Stomach (tissue), 9 donors: ENCODE measurements around the gene SMPD3. TPM values are rescaled to one million over a fixed set of nuclear protein-coding genes. Genes with fewer than 3 reads are reported as not detected.

ENCODE experiments used
- DNase-seq, 2 donors: peaks; one replicate each; pipeline versions ENCODE4 v3.0.0 to v3.0.0-alpha.2; 2013 to 2019
- H3K27ac ChIP-seq, 5 donors: fragments of 200-600 bp in 4 of 5; sonication (generic) in 4 of 5; one replicate each; pipeline ENCODE4 v1.5.1; 2013 to 2019; ENCODE audit warnings: mild to moderate bottlenecking in 1 of 5, moderate library complexity in 1 of 5
- H3K27me3 ChIP-seq, 3 donors: fragments of 200-600 bp; sonication (generic); one replicate each; pipeline ENCODE4 v1.5.1; 2017 to 2019; ENCODE audit warnings: mixed run types in 1 of 3
- H3K36me3 ChIP-seq, 4 donors: fragments of 200-600 bp; sonication (generic); 1 replicate in 3 of 4; 2 replicates in 1 of 4; pipeline ENCODE4 v1.5.1; 2016 to 2019
- H3K4me1 ChIP-seq, 4 donors: fragments of 200-600 bp; sonication (generic); one replicate each; pipeline ENCODE4 v1.5.1; 2016 to 2019
- H3K4me3 ChIP-seq, 4 donors: fragments of 200-600 bp; sonication (generic) in 3 of 4; one replicate each; pipeline ENCODE4 v1.5.1; 2016 to 2019; ENCODE audit warnings: mild to moderate bottlenecking in 1 of 4
- H3K9me3 ChIP-seq, 4 donors: fragments of 200-600 bp; sonication (generic); one replicate each; pipeline ENCODE4 v1.5.1; 2016 to 2019
- CTCF ChIP-seq, 7 experiments: fragments of 450-650 bp in 4 of 7; fragments of 200-600 bp in 3 of 7; sonication (generic) in 3 of 7; IDR thresholded peaks; one replicate each; pipeline ENCODE4 v1.5.1; 2016 to 2019; ENCODE audit warnings: antibody characterized with exemption in 7 of 7, control low read depth in 2 of 7, mild to moderate bottlenecking in 1 of 7
- EP300 ChIP-seq: sonication (generic); formaldehyde crosslinking; IDR thresholded peaks from one replicate; pipeline ENCODE4 v1.6.1; 2017; ENCODE audit warnings: antibody characterized with exemption
- POLR2A ChIP-seq, 4 donors: fragments of 450-650 bp; IDR thresholded peaks; one replicate each; pipeline ENCODE4 v1.6.1; 2016; ENCODE audit warnings: antibody characterized with exemption in 4 of 4, control low read depth in 2 of 4, mild to moderate bottlenecking in 1 of 4, moderate library complexity in 1 of 4
- POLR2AphosphoS5 ChIP-seq, 3 donors: sonication (generic); formaldehyde crosslinking; IDR thresholded peaks; one replicate each; pipeline ENCODE4 v1.6.1; 2016; ENCODE audit warnings: antibody characterized with exemption in 3 of 3
- WGBS, 5 donors: extraction: QIAGEN DNeasy Blood & Tissue Kit in 3 of 5; methylation state at CpG; one replicate each; pipeline versions ENCODE4 v1.1.5 to v1.1.7; 2013 to 2018; 5-methylcytosine and 5-hydroxymethylcytosine counted together
- intact Hi-C: fragments of 100-400 bp; cut with DNase I; formaldehyde crosslinking; loops from one replicate; pipeline ENCODE4 v1.15.1; 2023; ENCODE audit warnings: low total_unique reads
- polyA plus RNA-seq, 3 donors: library from polyadenylated mRNA; stranded (reverse); fragments of 200-250 nt; gene quantifications; one replicate each; pipeline ENCODE4 v1.2.3, GENCODE V29; 2013
- small RNA-seq, 4 donors: library from RNA; depleted of rRNA; stranded (forward); fragments of <200 nt; gene quantifications; one replicate each; pipeline ENCODE3, GENCODE V24; 2016
- total RNA-seq, 5 donors: library from RNA; depleted of rRNA; stranded (reverse); fragments of >200 nt; gene quantifications; one replicate each; pipeline versions ENCODE4 v1.1.0 to v1.2.3, GENCODE V29; 2014 to 2016
- donor health status: healthy with polysubstance abuse.
- donor health status: Bipolar disorder and iron deficiency.
- donor health status: healthy.

Gene SMPD3
- total and polyA plus RNA-seq, 8 donors, result 1.7 to 110 (median 53.7) TPM

- Histone ChIP-seq H3K36me3 (peaks cover 15 to 57% (median 52%) of the 10 kb centered on the region in 4 donors), H3K4me3 (peak overlapping the region; percentile 66 to 99 (median 92)), H3K27ac (peak overlapping the region; percentile 81 to 95 (median 88)), H3K4me1 (peaks cover 24 to 59% (median 41%) of the 10 kb centered on the region in 4 donors), H3K9me3 (no peaks in the 10 kb centered on the region), H3K27me3 (no peaks in the 10 kb centered on the region)
- 0 to 1% (median 0%) methylated on average over 13 to 29 of the region's 29 CpGs for WGBS, 5 donors
- TF ChIP-seq POLR2AphosphoS5 (IDR thresholded peaks at IDR 0.05) (no peak), POLR2A (IDR thresholded peaks at IDR 0.05) (no peak), EP300 (no peak), CTCF (IDR thresholded peaks at IDR 0.05) (no peak)
- DNase-seq, result no peak
- intact Hi-C loops, result no loop called here
Observed at GRCh38 chr16:68310437-68310773, 137.9 kb downstream of the SMPD3 start.

- no peak for DNase-seq
- no peak for TF ChIP-seq CTCF (IDR thresholded peaks at IDR 0.05)
- TF ChIP-seq POLR2AphosphoS5 (IDR thresholded peaks at IDR 0.05), result no peak
- TF ChIP-seq EP300, result no peak
- no peak for TF ChIP-seq POLR2A (IDR thresholded peaks at IDR 0.05)
- H3K27me3 ChIP-seq, result no peaks in the 10 kb centered on the region
- intact Hi-C loops, result no loop called here
- peaks cover 21 to 59% (median 56%) of the 10 kb centered on the region in 4 donors for H3K36me3 ChIP-seq
- no peaks in the 10 kb centered on the region for H3K9me3 ChIP-seq
- H3K27ac ChIP-seq, result peak overlapping the region in 3 of 5 donors; percentile 81 to 89 (median 83)
- 24 to 37% (median 30%) methylated on average over 6 of the region's 6 CpGs for WGBS, 5 donors
- peaks cover 24 to 59% (median 41%) of the 10 kb centered on the region in 4 donors for H3K4me1 ChIP-seq
- peak overlapping the region; percentile 66 to 99 (median 92) for H3K4me3 ChIP-seq
Observed at GRCh38 chr16:68309799-68310198, 138.5 kb downstream of the SMPD3 start.

Small RNA genes lying within 50 kb of the gene (small RNA-seq; reads per million reads assigned to genes)
- gene RF00019 (0 reads per million in 4 donors), gene RNU4-30P (0 reads per million in 4 donors)

Other genes starting within 250 kb of the SMPD3 start
- 100 to 1,000 TPM in 1 of 5 donors, 10 to 100 TPM in 4; 19.8 to 184 (median 76.3) TPM for gene ESRP2, start 212.4 kb downstream of the SMPD3 start, total RNA-seq
- 10 to 100 TPM; 21.5 to 36.9 (median 31.2) TPM for gene ESRP2, start 212.4 kb downstream of the SMPD3 start, polyA plus RNA-seq
- 10 to 100 TPM in 2 of 5 donors, 1 to 10 TPM in 3; 3.5 to 16.5 (median 9.8) TPM for gene PLA2G15, start 203.1 kb downstream of the SMPD3 start, total RNA-seq
- 1 to 10 TPM; 4.4 to 6.0 (median 5.8) TPM for gene PLA2G15, start 203.1 kb downstream of the SMPD3 start, polyA plus RNA-seq
- 10 to 100 TPM; 11.9 to 66.1 (median 17.2) TPM for gene SLC7A6, start 184.0 kb downstream of the SMPD3 start, total RNA-seq
- gene SLC7A6, start 184.0 kb downstream of the SMPD3 start, polyA plus RNA-seq, result 1 to 10 TPM; 2.9 to 6.0 (median 4.2) TPM
- gene SLC7A6OS, start 137.6 kb downstream of the SMPD3 start, total RNA-seq, result 10 to 100 TPM; 12.3 to 41.4 (median 16.7) TPM
- 1 to 10 TPM; 4.7 to 5.7 (median 5.7) TPM for gene SLC7A6OS, start 137.6 kb downstream of the SMPD3 start, polyA plus RNA-seq
- 10 to 100 TPM; 24.9 to 88.8 (median 48.3) TPM for gene PRMT7, start 137.5 kb downstream of the SMPD3 start, total RNA-seq
- gene PRMT7, start 137.5 kb downstream of the SMPD3 start, polyA plus RNA-seq, result 10 to 100 TPM; 22.4 to 30.2 (median 28.6) TPM
- gene ZFP90, start 90.8 kb upstream of the SMPD3 start, total RNA-seq, result 10 to 100 TPM; 12.9 to 28.1 (median 17.5) TPM
- gene ZFP90, start 90.8 kb upstream of the SMPD3 start, polyA plus RNA-seq, result 1 to 10 TPM; 6.2 to 9.0 (median 6.8) TPM
- 10 to 100 TPM in 1 of 5 donors, 1 to 10 TPM in 2, not detected in 2; 1.6 to 28.6 (median 4.0) TPM for gene CDH3, start 196.8 kb upstream of the SMPD3 start, total RNA-seq
- gene CDH3, start 196.8 kb upstream of the SMPD3 start, polyA plus RNA-seq, result 10 to 100 TPM in 1 of 3 donors, 1 to 10 TPM in 2; 1.7 to 13.6 (median 6.0) TPM